GOT3 (cell line): ENCODE data around the gene PPFIBP1.
"Not testable (repeated sequence)": the region's sequence is repeated elsewhere in the genome, so short reads cannot be mapped to it uniquely, and the experiment has no call there.

ENCODE experiments used
- DNase-seq: peaks from one replicate; lab custom pipeline; 2025; ENCODE audit warnings: mixed read lengths; lab: John Stamatoyannopoulos, UW

Gene PPFIBP1

DNA sequence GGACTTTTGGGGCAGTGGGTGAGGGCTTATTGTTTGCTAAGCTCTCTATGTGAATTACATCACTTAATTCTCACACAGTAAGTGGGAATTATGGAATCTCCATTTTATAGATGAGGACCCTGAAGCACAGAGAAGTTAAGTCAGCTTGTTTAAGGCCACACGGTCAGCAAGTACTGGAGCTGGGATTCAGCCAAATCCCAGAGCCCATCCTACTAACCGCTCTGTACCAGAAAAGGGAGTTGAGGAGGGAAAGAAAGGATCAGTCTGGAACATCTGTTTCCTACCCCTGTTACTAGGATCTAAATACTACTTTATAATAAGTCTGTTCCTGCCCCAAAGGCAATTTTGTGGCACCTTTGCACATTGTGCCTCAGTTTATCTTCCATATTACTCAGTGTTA is 42.6 kb downstream of the PPFIBP1 start:
- no peak for DNase-seq

DNA sequence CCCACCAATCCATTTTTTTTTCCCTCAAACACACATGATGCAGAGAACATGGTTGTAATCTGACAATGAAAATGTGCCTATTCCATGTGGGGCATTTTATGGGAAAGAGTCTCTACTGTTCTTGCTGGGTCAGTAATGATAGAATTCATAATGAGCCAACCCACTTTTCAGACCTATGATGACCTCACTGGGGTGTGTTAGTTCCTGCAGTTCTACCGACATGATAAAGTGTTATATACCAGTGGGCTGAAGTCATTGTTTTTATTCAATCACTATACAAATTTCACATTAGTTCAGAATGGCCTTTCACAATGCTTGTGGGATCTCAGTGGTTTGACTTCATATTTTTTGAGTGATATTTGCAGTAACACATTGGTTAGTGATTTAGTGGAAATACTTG is 47.5 kb downstream of the PPFIBP1 start:
- DNase-seq = no peak

DNA sequence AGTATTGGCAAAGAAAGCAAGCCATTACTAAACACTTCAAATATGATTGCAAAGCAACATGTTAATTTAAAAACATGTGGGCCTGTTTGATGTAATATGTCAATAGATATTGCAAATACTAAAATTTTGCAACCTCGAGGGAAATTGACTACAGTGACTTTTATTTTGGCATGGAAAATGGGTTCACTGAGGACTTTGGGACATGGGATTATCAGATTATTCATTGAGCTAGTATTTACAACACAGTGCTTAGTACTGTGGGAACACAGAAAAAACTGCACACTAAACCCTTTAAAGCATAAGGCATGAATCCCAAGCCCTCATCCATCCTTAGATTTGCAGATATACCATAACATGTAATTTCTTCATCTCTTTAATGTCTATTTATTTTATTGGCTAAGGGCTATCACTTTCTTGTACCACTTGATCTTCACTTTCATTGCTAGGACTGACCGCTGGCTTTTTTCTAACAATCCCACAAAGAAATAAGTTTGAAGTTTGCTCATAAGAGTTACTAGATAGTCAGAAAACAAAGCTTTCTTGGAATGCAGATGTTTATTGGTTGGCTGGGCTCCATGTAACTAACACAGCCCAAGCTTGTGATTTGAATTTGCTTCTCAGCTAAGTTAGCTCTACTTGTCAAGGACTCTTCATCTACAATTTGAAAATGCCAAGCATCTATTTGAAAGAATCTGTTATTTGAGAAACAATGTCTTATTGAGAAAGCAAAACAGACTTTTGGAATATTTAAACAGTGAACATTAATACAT is 48.7 kb downstream of the PPFIBP1 start:
- no peak for DNase-seq

DNA sequence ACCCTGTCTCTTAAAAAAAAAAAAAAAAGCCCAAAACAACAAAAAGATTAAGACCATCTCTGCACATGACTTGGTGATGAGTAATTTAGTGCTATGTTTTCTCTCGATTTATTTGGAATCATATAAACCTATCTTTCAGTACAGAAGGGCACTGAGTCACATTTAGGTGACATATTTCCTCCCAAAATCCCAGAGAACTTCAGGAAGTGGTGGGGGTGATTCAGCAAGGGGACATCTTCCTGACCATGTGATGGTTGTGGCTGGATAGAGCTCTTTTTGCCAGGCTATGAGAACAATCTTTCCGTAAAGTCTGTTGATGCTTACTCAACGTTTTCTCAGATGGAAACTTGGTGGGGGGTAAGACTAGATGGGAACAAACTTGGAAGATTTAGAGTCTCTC is 50.0 kb downstream of the PPFIBP1 start:
- DNase-seq = no peak

DNA sequence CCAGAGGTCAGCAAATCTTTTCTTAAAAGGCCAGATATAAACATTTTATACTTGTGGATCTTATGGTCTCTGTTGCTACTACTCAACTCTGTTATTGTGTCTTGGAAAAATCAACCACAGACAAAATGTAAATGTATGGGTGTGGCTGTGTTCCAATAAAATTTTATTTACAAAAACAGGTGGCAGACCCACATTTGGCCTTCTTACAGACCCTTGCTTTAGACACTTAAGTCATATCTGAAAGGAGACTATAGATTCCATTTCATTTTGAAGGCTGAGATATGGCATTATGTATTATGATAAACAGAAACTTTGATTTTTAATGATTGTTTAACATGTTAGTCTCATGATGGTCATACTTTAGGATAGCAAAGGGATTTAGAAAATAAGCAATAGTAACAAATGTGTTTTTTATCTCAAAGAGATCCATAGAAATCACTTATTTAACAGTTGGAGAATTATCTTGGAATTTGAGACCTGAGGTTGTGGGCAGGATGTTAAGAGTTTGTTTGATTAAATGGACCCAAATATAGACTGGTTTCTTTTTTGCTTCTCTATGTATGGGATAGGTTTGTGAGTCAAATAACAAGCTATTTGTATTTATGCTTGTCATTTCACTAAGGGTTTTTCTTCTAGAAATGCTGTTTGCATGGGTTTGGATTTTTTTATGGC is 51.2 kb downstream of the PPFIBP1 start:
- DNase-seq = no peak

DNA sequence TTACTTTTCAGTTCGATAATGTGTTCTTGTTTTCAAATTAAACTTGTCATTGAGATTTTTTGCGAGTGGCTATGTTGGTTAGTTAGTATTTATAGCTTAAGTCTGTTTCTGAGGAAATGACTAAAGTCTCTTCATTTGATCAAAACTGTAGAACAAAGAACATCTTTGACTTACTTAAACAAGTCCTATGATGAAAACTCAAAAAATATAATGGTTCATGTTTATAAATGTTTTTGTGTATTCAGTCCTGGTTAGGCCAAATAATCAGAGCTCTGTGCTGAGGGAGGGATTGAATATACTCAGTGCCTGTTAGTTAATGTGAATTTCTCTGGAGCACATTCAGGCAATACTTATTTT is 51.7 kb downstream of the PPFIBP1 start:
- no peak for DNase-seq

DNA sequence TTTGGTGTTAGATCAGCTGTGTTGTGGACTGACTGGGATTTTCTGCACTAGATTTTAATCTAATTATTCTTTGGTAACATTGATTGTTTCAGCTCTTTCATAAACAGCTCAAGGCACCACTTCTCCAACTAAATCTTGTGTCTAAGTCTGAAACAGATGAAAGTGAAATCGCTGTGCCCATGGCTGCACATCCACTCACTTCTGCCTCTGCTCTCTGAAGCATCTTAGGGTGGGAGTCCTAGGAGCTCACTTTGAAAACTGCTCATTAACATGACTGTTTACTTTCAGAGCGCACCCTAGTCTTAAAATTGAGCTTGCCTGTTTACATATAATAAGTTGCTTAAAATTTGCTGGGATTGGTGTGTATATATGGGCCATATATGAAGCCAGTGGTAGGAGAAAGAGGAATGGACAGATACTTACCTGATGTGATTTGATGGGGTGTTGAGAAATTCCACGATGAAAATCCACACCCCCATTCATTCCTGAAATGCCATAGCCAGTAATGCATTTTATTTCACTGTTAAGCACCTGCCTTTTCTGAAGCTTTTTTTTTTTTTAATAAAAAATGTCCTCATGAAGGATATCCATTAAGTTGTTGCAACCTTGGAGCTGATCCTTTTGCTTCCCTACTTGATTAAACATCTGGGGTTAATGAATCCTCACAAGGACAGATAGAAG is 52.8 kb downstream of the PPFIBP1 start:
- DNase-seq = no peak

DNA sequence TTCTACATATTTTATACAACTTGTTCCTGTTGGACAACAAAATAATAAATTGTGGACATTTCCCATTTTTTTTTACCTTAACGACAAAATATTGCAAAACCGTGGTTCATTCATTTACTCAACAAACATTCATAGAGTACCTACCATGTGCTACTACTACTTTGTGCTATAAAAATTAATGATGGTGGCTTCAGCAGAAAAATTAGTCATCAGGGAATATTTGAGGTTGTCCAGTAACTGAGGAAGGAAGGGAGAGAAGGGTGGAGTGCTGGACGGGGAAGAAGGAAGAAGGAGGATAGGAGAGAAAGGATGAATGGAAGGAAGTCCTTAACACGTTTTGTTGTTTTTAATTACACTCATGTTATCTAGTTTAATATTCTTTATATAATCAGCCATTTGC is 53.7 kb downstream of the PPFIBP1 start:
- no peak for DNase-seq

DNA sequence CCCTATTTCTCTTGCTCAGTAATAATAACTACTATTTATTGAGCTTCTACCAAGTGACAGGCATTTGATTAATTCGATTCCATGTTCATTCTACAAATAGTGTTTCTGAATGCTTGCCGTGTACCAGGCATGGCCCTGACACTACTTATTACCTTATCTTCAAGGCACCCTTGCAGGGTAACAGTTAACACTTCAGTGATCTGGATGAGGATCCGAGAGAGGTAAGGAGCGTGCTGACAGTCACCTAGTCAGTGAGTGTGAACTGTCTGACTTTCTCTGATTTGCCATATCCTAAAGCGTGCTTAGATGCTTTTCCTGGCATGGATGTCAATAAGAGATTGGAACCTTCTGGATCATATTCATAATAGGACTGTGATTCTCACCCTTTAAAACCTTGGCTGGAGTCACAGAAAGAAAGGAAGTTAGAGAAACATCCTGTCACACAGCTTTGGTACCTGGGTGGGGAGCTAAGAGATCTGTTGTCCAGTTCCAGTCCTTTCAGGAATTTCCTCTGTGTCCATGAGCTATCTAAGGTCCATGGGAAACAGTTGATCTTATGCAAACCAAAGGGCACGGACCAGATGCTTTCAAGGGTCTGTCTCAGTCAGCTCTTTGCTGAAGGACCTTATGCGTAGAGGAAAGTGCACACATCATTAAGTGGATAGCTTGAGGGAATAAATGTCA is 54.8 kb downstream of the PPFIBP1 start:
- no peak for DNase-seq

DNA sequence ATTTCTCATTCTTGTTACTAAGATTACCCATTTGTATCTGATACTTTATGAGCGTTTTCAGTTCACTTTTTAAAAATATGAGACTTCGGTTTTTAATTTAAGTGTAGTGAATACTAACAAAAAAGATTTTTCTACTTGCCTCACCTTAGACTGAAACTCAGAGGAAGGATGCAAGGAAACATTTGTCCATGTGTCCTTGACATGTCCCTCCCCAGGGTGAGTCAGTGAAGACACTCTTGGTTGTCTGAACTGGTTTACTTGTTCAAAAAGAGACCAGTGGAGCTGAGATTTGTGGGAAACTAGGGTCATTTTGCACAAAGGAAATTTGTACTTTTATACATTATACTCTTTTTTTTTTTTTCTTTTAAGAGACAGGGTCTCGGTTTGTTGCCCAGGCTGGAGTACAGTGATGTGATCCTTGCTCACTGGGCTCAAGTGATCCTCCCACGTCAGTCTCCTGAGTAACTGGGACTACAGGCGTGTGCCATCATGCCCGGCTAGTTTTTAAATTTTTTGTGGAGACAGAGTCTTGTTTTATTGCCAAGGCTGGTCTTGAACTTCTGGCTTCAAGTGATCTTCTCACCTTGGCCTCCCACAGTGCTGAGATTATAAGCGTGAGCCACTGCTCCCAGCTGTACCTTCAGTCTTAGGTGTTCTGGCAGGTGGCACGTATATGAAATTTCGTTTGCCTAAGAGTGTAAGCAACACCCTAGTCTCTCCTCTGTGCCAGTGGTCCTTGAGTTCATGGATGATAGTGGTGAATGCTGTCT is 56.7 kb downstream of the PPFIBP1 start:
- no peak for DNase-seq

DNA sequence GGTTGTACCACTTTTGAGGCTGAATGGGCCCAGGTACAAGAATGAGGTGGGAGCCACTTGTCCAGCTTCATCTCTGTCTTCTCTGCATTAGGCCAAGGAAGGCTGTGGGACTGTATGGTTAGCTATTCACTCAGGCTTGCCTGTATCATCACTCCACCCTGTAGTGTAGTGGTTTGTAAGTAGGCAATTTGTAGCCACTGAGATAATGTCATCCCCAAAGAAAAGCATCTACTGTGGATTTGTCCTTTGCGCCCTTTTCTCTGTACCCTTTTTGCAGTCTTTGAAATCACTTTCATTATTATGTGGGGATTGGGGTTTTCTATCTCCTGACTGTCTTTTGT is 57.3 kb downstream of the PPFIBP1 start:
- DNase-seq = not testable (repeated sequence)

DNA sequence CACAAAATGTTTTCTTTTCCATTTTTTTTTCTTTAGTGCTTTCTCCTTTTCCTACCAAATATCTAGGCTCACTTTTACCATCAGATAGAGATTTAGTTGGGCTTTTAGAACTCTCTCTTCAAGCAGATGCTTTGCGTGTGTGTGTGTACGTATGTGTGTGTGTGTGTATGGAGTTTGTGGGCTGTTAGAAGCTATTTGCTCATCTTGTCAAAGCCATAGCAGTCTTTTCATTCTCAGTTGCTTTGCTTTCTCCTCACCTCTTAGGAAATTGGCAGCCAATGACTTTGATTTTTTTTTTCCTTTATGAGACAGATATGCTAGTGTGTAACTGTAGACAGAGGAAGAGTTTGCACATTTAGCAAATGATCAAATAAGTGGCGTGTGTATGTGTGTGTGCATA is 57.8 kb downstream of the PPFIBP1 start:
- DNase-seq = not testable (repeated sequence)

DNA sequence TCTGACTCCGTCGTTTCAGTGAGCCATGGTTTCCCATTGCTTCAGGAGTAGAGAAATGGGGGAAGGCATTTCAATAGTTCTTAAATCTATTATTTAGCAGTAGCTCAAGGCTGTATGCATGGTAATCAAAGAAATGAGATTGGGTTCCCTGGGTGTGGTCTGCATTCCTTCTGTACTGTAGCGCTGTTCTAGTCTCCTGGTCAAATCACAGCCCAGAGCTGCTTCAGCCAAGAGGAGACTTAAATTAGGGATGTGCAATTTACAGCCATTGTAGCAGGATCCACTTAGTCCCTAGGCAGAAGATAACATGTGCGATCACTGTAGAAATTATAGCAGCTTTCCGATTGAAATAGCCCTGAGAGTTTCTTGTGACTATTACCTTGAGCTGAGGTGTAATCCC is 58.4 kb downstream of the PPFIBP1 start:
- DNase-seq = not testable (repeated sequence)

DNA sequence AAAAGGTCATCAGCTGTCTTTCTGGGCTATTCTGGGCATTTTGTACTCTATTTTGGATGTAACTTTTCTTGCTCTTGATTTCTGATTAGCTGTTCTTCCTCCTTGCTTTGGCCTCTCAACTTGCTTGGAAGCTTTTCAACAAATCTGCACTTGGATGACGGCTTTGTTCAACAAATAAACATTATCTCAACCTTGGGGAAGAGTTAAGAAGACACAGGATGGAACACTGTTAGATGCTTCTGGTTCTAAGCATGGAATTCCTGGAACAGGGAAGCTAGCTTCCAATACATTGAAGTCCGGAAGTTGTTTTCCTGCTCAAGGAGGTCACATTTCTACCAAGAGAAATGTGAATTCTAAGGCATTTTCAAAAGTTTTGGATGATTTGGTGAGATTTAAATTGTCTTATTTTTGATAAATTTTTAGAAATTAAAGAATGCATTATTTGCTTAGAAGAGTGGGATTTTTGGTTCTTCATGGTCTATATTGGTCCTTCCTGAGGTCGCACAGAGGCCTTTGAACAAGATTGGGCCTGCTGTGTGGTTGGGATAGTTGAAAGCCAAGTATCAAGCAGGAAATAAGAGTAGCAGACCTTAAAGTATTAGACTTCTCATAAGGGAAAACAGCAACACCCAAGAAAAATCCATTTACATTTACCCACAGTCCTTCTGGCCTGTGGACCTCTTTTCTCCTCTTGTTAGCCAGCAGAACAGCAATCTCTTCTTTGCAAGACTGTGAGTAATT is 59.2 kb downstream of the PPFIBP1 start:
- no peak for DNase-seq

DNA sequence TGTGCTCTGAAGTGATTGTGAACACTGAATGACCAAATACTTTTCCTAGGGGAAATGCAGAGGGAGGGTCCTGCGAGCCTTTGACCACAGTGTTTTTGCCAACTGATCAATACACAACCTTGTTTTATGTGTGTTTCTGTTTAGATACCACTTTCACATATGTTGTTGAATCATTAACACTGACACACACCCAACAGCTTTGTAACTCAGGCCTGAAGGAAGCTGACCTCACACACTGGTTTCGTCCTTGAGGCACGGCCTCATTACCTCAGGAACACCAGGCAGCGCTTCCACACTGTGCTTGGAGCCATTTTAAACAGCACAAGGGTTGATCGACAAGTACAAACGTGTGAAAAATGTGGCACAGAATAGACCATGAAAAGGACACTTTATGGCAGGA is 60.0 kb downstream of the PPFIBP1 start:
- no peak for DNase-seq

DNA sequence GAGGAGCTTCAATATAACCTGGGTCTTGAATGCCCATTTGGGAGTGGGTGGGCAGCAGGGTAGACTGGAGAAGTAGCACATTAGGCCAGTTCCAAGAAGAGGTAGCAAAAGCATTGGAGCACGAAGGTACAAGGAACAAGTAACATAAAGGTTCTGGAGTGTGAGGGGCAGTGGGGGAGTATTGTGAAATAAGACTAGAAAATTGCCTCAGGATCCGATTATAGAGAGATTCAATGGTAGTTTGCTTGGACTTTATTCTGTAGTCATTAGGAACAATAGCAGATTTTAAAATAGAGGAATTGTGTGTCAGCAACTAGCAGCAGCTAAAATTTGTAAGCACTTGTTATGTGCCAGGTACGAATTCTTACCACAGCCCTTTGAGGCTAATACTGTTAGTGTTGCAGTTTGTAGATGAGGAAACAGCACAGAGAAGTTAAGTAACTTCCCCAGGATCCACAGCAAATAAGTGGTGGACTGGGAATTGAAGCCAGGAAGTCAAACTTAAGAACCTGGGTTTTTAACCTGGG is 61.8 kb downstream of the PPFIBP1 start:
- DNase-seq = no peak

DNA sequence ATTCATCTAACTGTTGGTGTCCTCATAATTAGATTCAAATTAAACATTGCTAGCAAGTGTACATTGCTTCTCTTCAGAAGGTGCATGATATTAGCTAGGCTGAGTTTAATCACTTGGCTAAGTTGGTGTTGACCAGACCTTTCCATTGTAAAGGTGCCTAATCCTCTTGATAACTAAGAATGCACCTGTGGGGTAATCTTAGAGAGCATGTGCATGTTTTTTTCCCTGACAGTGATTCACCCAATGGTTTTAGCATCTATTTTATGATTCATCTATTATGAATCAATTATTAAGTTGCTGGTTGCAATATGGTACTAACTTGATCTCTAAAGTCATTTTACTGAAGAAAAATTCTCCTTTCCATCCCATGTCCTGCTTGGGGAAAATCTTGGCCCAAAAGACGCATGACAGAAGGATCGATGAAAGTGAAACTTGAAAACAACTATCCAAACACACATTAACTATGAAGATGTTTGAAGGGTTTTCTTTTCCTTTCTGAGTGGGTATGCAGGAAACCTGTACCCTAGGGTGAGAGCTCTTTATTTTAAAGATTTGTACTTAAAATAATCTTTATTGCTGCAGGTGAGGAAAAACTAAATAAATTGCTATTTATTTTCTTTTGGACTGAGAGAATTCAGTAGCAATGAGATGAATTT is 64.2 kb downstream of the PPFIBP1 start:
- DNase-seq = not testable (repeated sequence)

DNA sequence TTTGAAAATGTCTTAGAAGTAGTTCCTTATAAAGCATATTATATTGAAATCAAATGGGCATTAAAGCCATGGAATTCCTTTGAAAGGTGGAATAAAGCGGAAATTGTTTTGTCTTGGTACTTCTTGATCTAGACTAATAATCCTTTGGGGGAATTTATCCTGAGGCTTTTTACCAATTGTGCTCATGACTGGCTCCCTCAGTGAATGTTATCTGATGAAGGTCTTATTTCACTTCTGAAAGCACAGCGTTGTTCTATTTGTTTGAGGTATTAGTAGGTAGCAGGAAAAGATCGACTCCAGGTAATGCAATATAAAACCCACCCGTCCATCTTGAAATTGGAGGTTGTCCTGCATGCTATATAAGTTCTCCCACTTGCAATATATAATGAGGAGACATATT is 64.8 kb downstream of the PPFIBP1 start:
- no peak for DNase-seq

DNA sequence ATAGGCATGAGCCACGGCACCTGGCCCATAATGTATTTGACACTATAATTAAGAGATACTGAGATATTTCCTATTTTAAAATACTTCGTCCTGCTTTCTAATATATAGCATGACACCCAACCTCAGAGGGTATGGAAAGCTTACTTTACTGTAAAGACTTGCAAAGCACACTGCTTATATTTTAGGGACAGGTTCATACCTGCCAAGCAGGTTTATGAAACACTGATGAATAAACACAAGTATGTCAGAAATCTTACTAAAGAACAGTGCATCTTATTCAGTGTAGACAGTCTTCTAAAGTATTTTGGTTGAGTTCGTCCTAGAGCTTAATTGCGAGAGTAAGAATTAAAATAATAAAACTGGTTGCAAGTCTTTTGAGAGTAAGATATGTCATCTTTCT is 65.4 kb downstream of the PPFIBP1 start:
- DNase-seq = no peak

DNA sequence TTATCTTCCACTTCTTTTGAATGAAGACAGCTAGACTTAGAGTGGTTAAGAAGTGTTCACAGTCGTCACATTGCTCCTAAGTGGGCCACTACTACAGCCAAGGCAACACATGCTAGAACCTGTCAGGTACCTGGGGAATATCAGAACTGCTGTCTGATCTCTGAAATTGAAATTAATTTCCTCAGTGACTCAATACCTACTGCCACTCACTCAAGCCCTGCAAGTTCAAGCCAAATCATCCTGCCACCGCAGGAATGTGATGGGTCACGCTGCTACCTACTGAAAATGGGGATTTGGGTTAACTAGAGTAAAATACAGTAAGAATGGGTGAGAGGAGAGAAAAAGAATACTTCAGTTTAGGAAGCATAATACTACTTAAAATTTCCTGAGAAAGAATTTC is 67.7 kb downstream of the PPFIBP1 start:
- not testable (repeated sequence) for DNase-seq

DNA sequence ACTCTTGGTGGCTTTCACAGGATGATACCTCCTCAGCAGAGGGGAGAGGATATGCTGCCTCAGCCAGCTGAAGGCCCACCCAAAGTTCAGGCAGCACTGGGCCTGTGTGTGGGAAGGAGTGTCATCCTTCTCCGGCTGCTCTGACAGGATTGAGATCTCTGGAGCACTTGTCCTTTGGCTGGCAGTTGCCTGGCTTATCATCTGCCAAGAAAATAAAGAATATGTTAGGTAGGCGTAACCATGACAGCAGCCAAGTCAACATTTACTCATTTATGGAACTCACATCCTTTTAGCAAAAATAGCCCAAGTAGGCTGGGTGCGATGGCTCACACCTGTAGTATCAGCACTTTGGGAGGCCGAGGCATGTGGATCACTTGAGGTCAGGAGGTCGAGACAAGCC is 68.5 kb downstream of the PPFIBP1 start:
- DNase-seq = no peak
